IMR-90 (cell line): ENCODE data around the gene ZNFX1. TPM values are rescaled to one million over a fixed set of nuclear protein-coding genes. Genes with fewer than 3 reads are reported as not detected.
A peak's percentile ranks its signal among the peaks of the same experiment; 100 is the strongest.

Source experiments
- ATAC-seq: fragments of 200-7000 bp; cut with Tn5 transposase; 2 replicates; pipeline ENCODE4 v1.9.1; 2020; ENCODE audit warnings: low read depth, mild to moderate bottlenecking, moderate library complexity
- BruUV-seq: library from RNA; stranded (reverse); fragments of 400-500 nt; replicated peaks from 2 replicates; lab custom pipeline; 2021; lab: Mats Ljungman, UMichigan
- CTCF ChIA-PET: fragments of 300-600 bp; formaldehyde crosslinking; extraction: SDS; loops from one replicate; lab custom pipeline; 2021; ENCODE audit warnings: antibody characterized with exemption; lab: Yijun Ruan, JAX
- POLR2A ChIA-PET: fragments of 300-600 bp; sonication (Branson Sonifier 250); formaldehyde crosslinking; loops from one replicate; lab custom pipeline; 2022; ENCODE audit warnings: antibody characterized with exemption; ENCODE audit not compliant: unreplicated experiment; lab: Charles Lee
- DNase-seq: peaks from one replicate; pipeline ENCODE4 v3.0.0; 2013
- H2AFZ ChIP-seq: replicated peaks from 2 replicates; pipeline ENCODE3; 2013; ENCODE audit warnings: low read length, mild to moderate bottlenecking; ENCODE audit not compliant: poor library complexity
- H2AK5ac ChIP-seq: 2 replicates; pipeline ENCODE4 v1.6.1; 2013; ENCODE audit warnings: low read depth, low read length, inconsistent platforms
- H2AK9ac ChIP-seq: replicated peaks from 2 replicates; pipeline ENCODE3; 2013; ENCODE audit warnings: mild to moderate bottlenecking, low read depth, low read length, moderate library complexity; ENCODE audit not compliant: poor library complexity
- H2BK120ac ChIP-seq: 2 replicates; pipeline ENCODE4 v1.6.1; 2013; ENCODE audit warnings: low read depth, low read length, inconsistent platforms
- H2BK15ac ChIP-seq: 3 replicates; pipeline ENCODE4 v1.6.1; 2013; ENCODE audit warnings: low read depth, low read length, inconsistent platforms
- H2BK20ac ChIP-seq: 2 replicates; pipeline ENCODE4 v1.6.1; 2013; ENCODE audit warnings: low read depth, mild to moderate bottlenecking, inconsistent platforms, low read length, moderate library complexity
- H2BK5ac ChIP-seq: 2 replicates; pipeline ENCODE4 v1.6.1; 2013; ENCODE audit warnings: mild to moderate bottlenecking, low read depth, low read length, inconsistent platforms; ENCODE audit not compliant: poor library complexity, severe bottlenecking
- H3K14ac ChIP-seq: replicated peaks from 2 replicates; pipeline ENCODE4 v1.6.1; 2013; ENCODE audit warnings: low read depth, low read length, inconsistent platforms
- H3K18ac ChIP-seq: 2 replicates; pipeline ENCODE4 v1.6.1; 2013; ENCODE audit warnings: low read depth, low read length, control low read depth
- H3K23ac ChIP-seq: 2 replicates; pipeline ENCODE4 v1.6.1; 2013; ENCODE audit warnings: low read depth, low read length, inconsistent platforms
- H3K27ac ChIP-seq: 2 replicates; pipeline ENCODE4 v1.5.1; 2013; ENCODE audit warnings: mild to moderate bottlenecking, control low read depth, low read length; ENCODE audit not compliant: insufficient read depth
- H3K27me3 ChIP-seq: 2 replicates; pipeline ENCODE4 v1.6.1; 2013; ENCODE audit warnings: low read length; ENCODE audit not compliant: control insufficient read depth, insufficient read depth
- H3K36me3 ChIP-seq: 2 replicates; pipeline ENCODE4 v1.6.1; 2013; ENCODE audit warnings: low read length, mixed read lengths; ENCODE audit not compliant: control insufficient read depth, insufficient read depth
- H3K4ac ChIP-seq: 2 replicates; pipeline ENCODE4 v1.6.1; 2013; ENCODE audit warnings: low read depth, low read length, inconsistent platforms
- H3K4me1 ChIP-seq: 2 replicates; pipeline ENCODE4 v1.6.1; 2013; ENCODE audit warnings: low read length, mixed read lengths; ENCODE audit not compliant: control insufficient read depth, insufficient read depth
- H3K4me2 ChIP-seq: 2 replicates; pipeline ENCODE4 v1.6.1; 2013; ENCODE audit warnings: low read depth, mild to moderate bottlenecking, control low read depth, low read length, moderate library complexity
- H3K4me3 ChIP-seq: 2 replicates; pipeline ENCODE4 v1.5.1; 2013; ENCODE audit warnings: low read depth, mild to moderate bottlenecking, control low read depth, low read length, moderate library complexity; ENCODE audit not compliant: insufficient read depth
- H3K56ac ChIP-seq: 2 replicates; pipeline ENCODE4 v1.6.1; 2013; ENCODE audit warnings: low read length, inconsistent platforms; ENCODE audit not compliant: insufficient read depth; ENCODE audit errors: extremely low read depth
- H3K79me1 ChIP-seq, 2 experiments: 2 replicates each; pipeline ENCODE4 v1.6.1; 2013; ENCODE audit warnings: low read length in 2 of 2, inconsistent platforms in 1 of 2, low read depth in 1 of 2
- H3K9ac ChIP-seq: 2 replicates; pipeline ENCODE4 v1.6.1; 2013; ENCODE audit warnings: low read depth, low read length, control low read depth
- H3K9me1 ChIP-seq: 2 replicates; pipeline ENCODE4 v1.6.1; 2013; ENCODE audit warnings: low read length, inconsistent platforms; ENCODE audit not compliant: insufficient read depth
- H3K9me3 ChIP-seq: 2 replicates; pipeline ENCODE4 v1.6.1; 2013; ENCODE audit warnings: low read length; ENCODE audit not compliant: control insufficient read depth, insufficient read depth
- H4K20me1 ChIP-seq: 2 replicates; pipeline ENCODE4 v1.6.1; 2013; ENCODE audit warnings: low read length, inconsistent platforms; ENCODE audit not compliant: insufficient read depth
- H4K5ac ChIP-seq: 2 replicates; pipeline ENCODE4 v1.6.1; 2013; ENCODE audit warnings: mild to moderate bottlenecking, low read depth, low read length, control low read depth
- H4K8ac ChIP-seq, 2 experiments: 2 replicates each; pipeline ENCODE4 v1.6.1; 2013; ENCODE audit warnings: low read depth in 2 of 2, low read length in 2 of 2, control low read depth in 1 of 2, inconsistent platforms in 1 of 2
- H4K91ac ChIP-seq: 2 replicates; pipeline ENCODE4 v1.6.1; 2013; ENCODE audit warnings: low read depth, low read length, inconsistent platforms; ENCODE audit not compliant: insufficient read depth
- BHLHE40 ChIP-seq: fragments of 150-350 bp; IDR thresholded peaks from 2 replicates; pipeline ENCODE4 v1.6.1; 2016; ENCODE audit warnings: mild to moderate bottlenecking, low read depth, low read length
- CHD1 ChIP-seq: IDR thresholded peaks from 2 replicates; pipeline ENCODE4 v1.6.1; 2012; ENCODE audit warnings: low read depth, low read length, improper control_type of control experiment
- FOS ChIP-seq: fragments of 150-350 bp; IDR thresholded peaks from 2 replicates; pipeline ENCODE4 v1.6.1; 2016; ENCODE audit warnings: low read depth, low read length
- MAFK ChIP-seq: IDR thresholded peaks from 2 replicates; pipeline ENCODE4 v1.6.1; 2012; ENCODE audit warnings: low read depth, low read length, improper control_type of control experiment
- MAZ ChIP-seq: IDR thresholded peaks from 2 replicates; pipeline ENCODE4 v1.6.1; 2012; ENCODE audit warnings: low read depth, mild to moderate bottlenecking, low read length, improper control_type of control experiment, moderate library complexity, borderline replicate concordance
- MXI1 ChIP-seq: IDR thresholded peaks from 2 replicates; pipeline ENCODE4 v1.6.1; 2012; ENCODE audit warnings: low read depth, mild to moderate bottlenecking, low read length, moderate library complexity, borderline replicate concordance
- NFE2L2 ChIP-seq: fragments of 150-350 bp; IDR thresholded peaks from 2 replicates; pipeline ENCODE4 v1.6.1; 2016; ENCODE audit warnings: low read depth, mild to moderate bottlenecking, low read length
- POLR2A ChIP-seq: IDR thresholded peaks from 2 replicates; pipeline ENCODE4 v1.6.1; 2012; ENCODE audit warnings: mild to moderate bottlenecking, low read depth, low read length
- RAD21 ChIP-seq: IDR thresholded peaks from 2 replicates; pipeline ENCODE4 v1.6.1; 2012; ENCODE audit warnings: low read length, improper control_type of control experiment
- RCOR1 ChIP-seq: IDR thresholded peaks from 2 replicates; pipeline ENCODE4 v1.6.1; 2012; ENCODE audit warnings: mild to moderate bottlenecking, low read length, improper control_type of control experiment; ENCODE audit not compliant: insufficient replicate concordance
- RFX5 ChIP-seq: IDR thresholded peaks from 2 replicates; pipeline ENCODE4 v1.8.0; 2012; ENCODE audit warnings: low read depth, mild to moderate bottlenecking, low read length, moderate library complexity
- SMC3 ChIP-seq: fragments of 150-350 bp; IDR thresholded peaks from 2 replicates; pipeline ENCODE4 v1.6.1; 2016; ENCODE audit warnings: low read depth, mild to moderate bottlenecking, antibody characterized with exemption, low read length, moderate library complexity
- WGBS, 2 experiments: methylation state at CpG; one replicate each; pipeline versions ENCODE4 v1.1.5 to v1.1.7; 2013; ENCODE audit warnings: missing lambda C conversion rate in 2 of 2; ENCODE audit not compliant: insufficient read length in 1 of 2; ENCODE audit errors: extremely low coverage in 2 of 2; 5-methylcytosine and 5-hydroxymethylcytosine counted together
- dilution Hi-C: fragments of 300-500 bp; cut with HindIII; formaldehyde crosslinking; loops from one replicate; pipeline ENCODE4 v1.14.3; 2018; ENCODE audit warnings: low sequenced_read_pairs; ENCODE audit not compliant: unreplicated experiment
- in situ Hi-C: fragments of 300-500 bp; cut with MboI; formaldehyde crosslinking; loops from 3 replicates; pipeline ENCODE4 v1.14.3; 2019; ENCODE audit warnings: low sequenced_read_pairs, inconsistent platforms, mixed read lengths
- intact Hi-C: fragments of 100-400 bp; cut with micrococcal nuclease; formaldehyde crosslinking; loops from 2 replicates; pipeline ENCODE4 v1.10.0; 2022
- polyA plus RNA-seq, 3 experiments: library from polyadenylated mRNA; depleted of rRNA; stranded (reverse); fragments of >200 nt; gene quantifications; 2 replicates each; pipeline ENCODE4 v1.2.3, GENCODE V29; 2012; ENCODE audit warnings: low replicate concordance in 1 of 3
- total RNA-seq: library from RNA; depleted of rRNA; stranded (reverse); fragments of >200 nt; gene quantifications from 2 replicates; pipeline ENCODE4 v1.2.3, GENCODE V29; 2012
- TF ChIP-seq, protein P1 (sequence below): fragments of 150-350 bp; IDR thresholded peaks from 2 replicates; pipeline ENCODE4 v1.6.1; 2017; ENCODE audit warnings: mild to moderate bottlenecking, antibody characterized with exemption, low read length, low read depth
- TF ChIP-seq, protein P2 (sequence below): conservative IDR thresholded peaks from 2 replicates; pipeline ENCODE4 v1.5.1; 2012; ENCODE audit warnings: mild to moderate bottlenecking, low read depth, low read length, improper control_type of control experiment

Gene ZNFX1
- total and polyA plus RNA-seq, 2 of the 4 experiments (the other 2 are of a cell fraction): 10.9 to 60.9 TPM

DNA sequence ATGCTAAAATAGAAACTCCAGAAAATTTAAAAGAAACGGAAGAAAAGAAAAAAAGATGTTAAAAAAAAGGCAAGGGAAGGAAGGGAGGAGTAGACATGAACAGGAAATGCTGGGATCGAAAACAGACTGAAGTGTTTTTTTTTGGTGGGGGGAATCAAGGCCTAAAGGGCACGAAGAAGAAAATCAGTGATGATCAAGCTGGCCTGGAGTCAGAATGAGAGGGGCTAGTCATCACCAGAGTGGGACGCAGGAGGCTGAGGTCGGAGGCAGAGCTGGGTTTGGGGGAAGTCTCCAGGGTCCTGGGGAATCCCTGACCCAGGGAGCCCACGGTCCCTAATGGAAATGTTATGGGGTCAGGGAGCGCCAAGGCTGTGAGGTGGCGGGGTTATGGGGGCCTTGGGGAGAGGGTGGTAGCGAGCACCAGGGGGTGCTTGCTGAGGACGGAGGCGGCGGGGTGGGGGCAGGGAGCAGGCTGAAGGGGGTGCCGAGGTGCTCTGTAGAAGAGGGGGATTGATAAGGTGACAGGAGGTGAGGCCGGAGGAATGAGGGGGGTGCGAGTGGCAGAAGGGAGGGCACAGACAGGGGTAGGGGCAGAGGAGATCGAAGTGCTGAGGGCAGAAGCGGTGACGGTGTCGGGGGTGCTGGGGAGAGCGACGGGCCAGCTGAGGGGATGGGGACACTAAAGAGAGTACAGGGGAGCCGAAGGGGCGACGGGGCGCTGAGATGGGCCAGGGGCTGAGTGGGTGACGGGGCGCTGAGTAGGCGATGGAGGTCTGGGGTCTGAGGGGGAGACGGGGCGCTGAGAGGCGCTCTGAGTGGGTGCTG is 684 bp downstream of the ZNFX1 start:
- H2AFZ ChIP-seq: peak overlapping the region; percentile 99
- peak overlapping the region; percentile 79 for H2BK5ac ChIP-seq
- H3K4ac ChIP-seq: peak overlapping the region; percentile 91
- H3K4me2 ChIP-seq: peak overlapping the region; percentile 98
- H2BK15ac ChIP-seq: peak overlapping the region; percentile 3; the same call in 1 of the 3 replicates
- ChIA-PET CTCF (interaction anchor here (0.9 to 1.0 kb wide), 2 partner anchors 10 to 31 kb away, joined by 3 to 4 read pairs; no protein-coding TSS in a partner anchor), POLR2A (no interaction called here)
- H4K5ac ChIP-seq: peak overlapping the region; percentile 65
- peak overlapping the region; percentile 91 for H2AK5ac ChIP-seq
- peak overlapping the region; percentile 96 for H3K14ac ChIP-seq
- peak overlapping the region; percentile 85 for H3K27ac ChIP-seq
- peak; percentile 0; the same call in 1 of the 2 replicates for ATAC-seq
- peaks cover 7% of the 10 kb centered on the region; the same call in 1 of the 2 replicates for H3K9me1 ChIP-seq
- DNase-seq: no peak
- peaks cover 46% of the 10 kb centered on the region for H3K36me3 ChIP-seq
- no peaks in the 10 kb centered on the region for H3K27me3 ChIP-seq
- peaks cover 62% of the 10 kb centered on the region for H4K20me1 ChIP-seq
- peak overlapping the region; percentile 53 for H3K4me3 ChIP-seq
- dilution Hi-C loops (no loop called here), in situ Hi-C loops (no loop called here), intact Hi-C loops (loop anchor here (1.0 kb wide), 1 partner anchor 9 kb away; no protein-coding TSS in a partner anchor)
- peak overlapping the region; percentile 74 for H3K56ac ChIP-seq
- peak overlapping the region; percentile 65 for H4K91ac ChIP-seq
- H4K8ac ChIP-seq: peak overlapping the region; percentile 37 to 72; a peak in 2 of 4 replicates
- peak overlapping the region; percentile 62 for H3K18ac ChIP-seq
- H3K9me3 ChIP-seq: peaks cover 9% of the 10 kb centered on the region; the same call in 1 of the 2 replicates
- peaks cover 27 to 61% of the 10 kb centered on the region in 2 experiments for H3K79me1 ChIP-seq
- H3K23ac ChIP-seq: peak overlapping the region; percentile 96
- no TSS peak for BruUV-seq
- TF ChIP-seq MXI1 (no peak), RFX5 (no peak), RCOR1 (no peak), SMC3 (no peak), BHLHE40 (no peak), POLR2A (no peak), MAFK (no peak), MAZ (no peak), RAD21 (no peak), FOS (no peak), CHD1 (no peak), NFE2L2 (no peak)
- TF ChIP-seq, protein P1, sequence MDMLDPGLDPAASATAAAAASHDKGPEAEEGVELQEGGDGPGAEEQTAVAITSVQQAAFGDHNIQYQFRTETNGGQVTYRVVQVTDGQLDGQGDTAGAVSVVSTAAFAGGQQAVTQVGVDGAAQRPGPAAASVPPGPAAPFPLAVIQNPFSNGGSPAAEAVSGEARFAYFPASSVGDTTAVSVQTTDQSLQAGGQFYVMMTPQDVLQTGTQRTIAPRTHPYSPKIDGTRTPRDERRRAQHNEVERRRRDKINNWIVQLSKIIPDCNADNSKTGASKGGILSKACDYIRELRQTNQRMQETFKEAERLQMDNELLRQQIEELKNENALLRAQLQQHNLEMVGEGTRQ: no peak
- TF ChIP-seq, protein P2, sequence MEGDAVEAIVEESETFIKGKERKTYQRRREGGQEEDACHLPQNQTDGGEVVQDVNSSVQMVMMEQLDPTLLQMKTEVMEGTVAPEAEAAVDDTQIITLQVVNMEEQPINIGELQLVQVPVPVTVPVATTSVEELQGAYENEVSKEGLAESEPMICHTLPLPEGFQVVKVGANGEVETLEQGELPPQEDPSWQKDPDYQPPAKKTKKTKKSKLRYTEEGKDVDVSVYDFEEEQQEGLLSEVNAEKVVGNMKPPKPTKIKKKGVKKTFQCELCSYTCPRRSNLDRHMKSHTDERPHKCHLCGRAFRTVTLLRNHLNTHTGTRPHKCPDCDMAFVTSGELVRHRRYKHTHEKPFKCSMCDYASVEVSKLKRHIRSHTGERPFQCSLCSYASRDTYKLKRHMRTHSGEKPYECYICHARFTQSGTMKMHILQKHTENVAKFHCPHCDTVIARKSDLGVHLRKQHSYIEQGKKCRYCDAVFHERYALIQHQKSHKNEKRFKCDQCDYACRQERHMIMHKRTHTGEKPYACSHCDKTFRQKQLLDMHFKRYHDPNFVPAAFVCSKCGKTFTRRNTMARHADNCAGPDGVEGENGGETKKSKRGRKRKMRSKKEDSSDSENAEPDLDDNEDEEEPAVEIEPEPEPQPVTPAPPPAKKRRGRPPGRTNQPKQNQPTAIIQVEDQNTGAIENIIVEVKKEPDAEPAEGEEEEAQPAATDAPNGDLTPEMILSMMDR: no peak
- H2AK9ac ChIP-seq: peak overlapping the region; percentile 98
- H2BK20ac ChIP-seq: no peak overlapping the region
- peaks cover 4% of the 10 kb centered on the region; the same call in 1 of the 2 replicates for H3K4me1 ChIP-seq
- WGBS, 2 experiments: 1% methylated on average over 12 of the region's 31 CpGs; no CpG with 5 or more reads in 1 of the 2 experiments
- H2BK120ac ChIP-seq: peak overlapping the region; percentile 36; the same call in 1 of the 2 replicates
- peak overlapping the region; percentile 87 for H3K9ac ChIP-seq
